Fibroblast of pulmonary artery (primary cell): ENCODE results near the gene CARD9.

Experiments
- DNase-seq: peaks from one replicate; pipeline ENCODE4 v3.0.0-alpha.2; 2010; ENCODE audit warnings: low read depth
- H3K4me3 ChIP-seq: replicated peaks from 2 replicates; pipeline ENCODE4 v1.5.1; 2011; ENCODE audit warnings: low read depth, mild to moderate bottlenecking, control low read depth, low read length, moderate library complexity
- TF ChIP-seq, protein P1 (sequence below): IDR thresholded peaks from 2 replicates; pipeline ENCODE4 v1.5.1; 2011; ENCODE audit warnings: mild to moderate bottlenecking, control low read depth, low read length, inconsistent platforms; ENCODE audit errors: missing control alignments

The CARD9 gene

DNA sequence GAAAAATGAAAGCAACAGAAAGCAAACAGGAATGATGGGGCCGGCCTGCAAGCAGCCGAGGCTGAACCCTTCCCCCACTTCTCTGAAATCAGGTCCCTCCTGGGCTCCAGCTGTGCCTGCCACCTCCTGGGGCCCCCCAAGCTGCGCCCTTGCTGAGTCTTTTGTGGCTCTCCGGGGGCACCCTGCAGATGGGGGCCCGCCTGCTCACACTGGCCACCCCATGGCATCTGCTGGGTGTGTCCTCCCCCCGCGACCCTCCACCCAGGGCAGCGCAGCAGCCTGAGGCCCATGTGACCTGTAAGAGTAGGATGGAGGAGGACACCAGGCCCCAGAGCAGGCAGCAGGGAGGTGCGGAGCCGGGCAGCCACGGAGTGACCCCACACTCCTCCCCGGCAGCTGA is 40.4 kb downstream of the CARD9 start:
- no peak overlapping the region for H3K4me3 ChIP-seq
- DNase-seq: no peak

DNA sequence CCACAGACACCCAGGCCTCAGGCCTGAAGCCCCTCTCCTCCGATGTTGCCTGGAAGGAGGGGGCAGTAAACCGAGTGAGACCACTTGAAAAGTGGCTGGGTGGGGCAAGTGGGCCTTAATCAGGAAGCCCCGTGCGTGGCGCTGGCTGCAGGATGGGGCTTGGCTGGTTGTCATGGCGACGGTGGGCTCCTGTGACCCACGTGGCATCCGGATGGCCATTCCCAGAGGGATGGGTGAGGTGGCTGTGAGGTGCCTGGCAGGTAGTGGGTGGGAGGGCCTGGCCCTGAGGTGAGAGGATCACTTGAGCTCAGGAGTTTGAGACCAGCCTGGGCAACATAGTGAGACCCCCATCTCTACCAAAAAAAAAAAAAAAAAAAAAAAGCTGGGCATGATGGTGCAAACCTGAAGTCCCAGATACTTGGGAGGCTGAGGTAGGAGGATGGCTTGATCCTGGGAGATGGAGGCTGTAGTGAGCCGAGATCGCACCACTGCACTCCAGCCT is 40.9 kb downstream of the CARD9 start:
- no peak for DNase-seq
- no peak overlapping the region for H3K4me3 ChIP-seq
- TF ChIP-seq, protein P1, sequence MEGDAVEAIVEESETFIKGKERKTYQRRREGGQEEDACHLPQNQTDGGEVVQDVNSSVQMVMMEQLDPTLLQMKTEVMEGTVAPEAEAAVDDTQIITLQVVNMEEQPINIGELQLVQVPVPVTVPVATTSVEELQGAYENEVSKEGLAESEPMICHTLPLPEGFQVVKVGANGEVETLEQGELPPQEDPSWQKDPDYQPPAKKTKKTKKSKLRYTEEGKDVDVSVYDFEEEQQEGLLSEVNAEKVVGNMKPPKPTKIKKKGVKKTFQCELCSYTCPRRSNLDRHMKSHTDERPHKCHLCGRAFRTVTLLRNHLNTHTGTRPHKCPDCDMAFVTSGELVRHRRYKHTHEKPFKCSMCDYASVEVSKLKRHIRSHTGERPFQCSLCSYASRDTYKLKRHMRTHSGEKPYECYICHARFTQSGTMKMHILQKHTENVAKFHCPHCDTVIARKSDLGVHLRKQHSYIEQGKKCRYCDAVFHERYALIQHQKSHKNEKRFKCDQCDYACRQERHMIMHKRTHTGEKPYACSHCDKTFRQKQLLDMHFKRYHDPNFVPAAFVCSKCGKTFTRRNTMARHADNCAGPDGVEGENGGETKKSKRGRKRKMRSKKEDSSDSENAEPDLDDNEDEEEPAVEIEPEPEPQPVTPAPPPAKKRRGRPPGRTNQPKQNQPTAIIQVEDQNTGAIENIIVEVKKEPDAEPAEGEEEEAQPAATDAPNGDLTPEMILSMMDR: no peak

More for the DNA sequence above, 40.4 kb downstream of the CARD9 start:
- TF ChIP-seq, protein P1: no peak

DNA sequence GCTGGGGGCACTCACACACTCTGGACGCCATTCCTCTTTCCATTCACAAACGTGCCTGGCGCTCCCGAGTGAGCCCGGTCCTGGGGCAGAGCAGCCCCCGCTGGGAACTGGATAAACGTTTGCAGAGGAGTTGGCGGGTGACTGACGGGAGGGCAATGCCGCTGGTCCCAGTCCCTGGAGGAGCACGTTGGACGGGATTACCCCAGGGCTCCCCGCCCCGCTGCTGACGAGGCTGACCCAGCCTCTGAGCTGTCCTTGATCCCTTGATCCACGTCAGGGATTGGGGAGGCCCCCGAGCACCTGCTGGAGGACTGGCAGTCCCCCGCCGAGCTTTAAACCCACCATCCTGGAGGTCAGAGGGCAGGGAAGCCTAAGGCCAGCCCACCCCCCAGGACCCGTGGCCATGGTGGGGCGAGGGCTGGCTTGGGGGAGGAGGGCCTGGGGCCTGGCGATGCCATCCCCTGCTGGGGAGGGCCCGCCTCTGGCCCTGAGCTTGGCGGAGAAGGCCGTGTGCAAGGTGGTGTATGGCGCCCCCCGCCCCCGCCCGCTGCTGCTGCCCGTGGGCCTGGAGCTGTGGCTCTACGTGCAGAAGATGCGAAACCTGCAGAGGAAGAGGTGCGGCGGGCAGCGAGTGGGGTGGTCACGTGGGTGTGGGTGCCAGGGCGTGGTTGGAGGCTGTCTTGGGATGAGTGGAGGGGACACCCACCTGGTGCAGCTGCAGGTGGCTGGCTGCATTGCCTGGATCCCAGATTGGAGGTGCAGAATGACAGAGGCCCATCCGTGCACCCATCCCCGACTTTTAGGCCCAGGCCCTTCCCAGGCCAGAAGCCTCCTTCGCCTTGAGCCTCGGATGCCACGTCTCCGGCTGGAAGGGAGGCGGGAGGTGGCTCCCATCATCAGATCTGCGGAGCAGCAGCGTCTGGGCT is 41.6 kb downstream of the CARD9 start:
- H3K4me3 ChIP-seq: no peak overlapping the region
- no peak for DNase-seq
- TF ChIP-seq, protein P1: no peak

DNA sequence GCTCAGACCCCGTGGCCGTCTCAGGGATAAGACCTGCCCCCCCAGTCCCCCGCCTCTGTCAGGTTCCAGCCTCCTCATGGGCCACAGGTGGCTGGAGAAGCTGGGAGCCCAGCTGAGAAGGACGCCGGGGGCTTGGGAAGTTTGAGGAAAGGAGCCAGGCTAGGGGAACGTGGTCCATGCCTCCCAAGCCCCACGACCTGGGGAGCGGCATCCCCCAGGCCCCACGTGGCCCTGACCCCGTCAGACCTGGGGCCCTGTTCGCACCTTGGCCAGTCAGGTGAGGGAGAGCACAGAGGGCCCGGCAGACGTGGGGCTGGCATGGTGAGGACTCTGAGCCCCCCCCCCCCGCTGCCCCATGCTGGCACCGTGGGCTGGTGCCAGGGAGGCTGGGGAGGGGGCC is 42.4 kb downstream of the CARD9 start:
- no peak for DNase-seq
- no peak overlapping the region for H3K4me3 ChIP-seq
- TF ChIP-seq, protein P1: no peak

DNA sequence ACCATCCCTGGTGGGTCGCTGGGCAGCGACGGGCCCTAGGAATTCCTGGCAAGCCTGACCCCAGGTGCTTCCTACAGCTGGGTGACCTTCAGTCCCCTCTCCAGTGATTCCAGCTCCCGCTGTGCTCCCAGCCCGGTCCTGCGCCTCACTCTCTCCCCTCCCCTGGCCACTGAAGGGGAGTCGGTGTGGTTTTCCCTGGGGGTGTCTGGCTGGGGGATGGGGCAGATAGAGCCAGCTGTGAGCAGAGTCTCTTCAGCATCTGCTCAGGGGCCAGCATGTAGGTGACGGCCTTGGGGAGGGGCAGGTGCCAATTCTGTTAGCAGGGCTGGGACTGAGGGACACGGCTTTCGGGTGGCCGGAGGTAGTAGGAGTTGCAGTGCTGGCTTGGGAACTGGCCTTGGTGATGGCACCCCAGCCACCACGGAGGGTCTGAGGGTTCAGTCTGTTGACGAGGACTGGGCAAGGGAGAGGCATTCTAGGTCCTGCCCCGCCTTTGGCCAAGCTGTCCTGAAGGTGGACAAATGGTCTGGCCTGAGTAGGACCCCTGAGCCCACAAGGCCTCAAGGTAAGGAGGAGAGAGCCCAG is 43.0 kb downstream of the CARD9 start:
- DNase-seq: no peak
- H3K4me3 ChIP-seq: no peak overlapping the region
- TF ChIP-seq, protein P1: no peak

DNA sequence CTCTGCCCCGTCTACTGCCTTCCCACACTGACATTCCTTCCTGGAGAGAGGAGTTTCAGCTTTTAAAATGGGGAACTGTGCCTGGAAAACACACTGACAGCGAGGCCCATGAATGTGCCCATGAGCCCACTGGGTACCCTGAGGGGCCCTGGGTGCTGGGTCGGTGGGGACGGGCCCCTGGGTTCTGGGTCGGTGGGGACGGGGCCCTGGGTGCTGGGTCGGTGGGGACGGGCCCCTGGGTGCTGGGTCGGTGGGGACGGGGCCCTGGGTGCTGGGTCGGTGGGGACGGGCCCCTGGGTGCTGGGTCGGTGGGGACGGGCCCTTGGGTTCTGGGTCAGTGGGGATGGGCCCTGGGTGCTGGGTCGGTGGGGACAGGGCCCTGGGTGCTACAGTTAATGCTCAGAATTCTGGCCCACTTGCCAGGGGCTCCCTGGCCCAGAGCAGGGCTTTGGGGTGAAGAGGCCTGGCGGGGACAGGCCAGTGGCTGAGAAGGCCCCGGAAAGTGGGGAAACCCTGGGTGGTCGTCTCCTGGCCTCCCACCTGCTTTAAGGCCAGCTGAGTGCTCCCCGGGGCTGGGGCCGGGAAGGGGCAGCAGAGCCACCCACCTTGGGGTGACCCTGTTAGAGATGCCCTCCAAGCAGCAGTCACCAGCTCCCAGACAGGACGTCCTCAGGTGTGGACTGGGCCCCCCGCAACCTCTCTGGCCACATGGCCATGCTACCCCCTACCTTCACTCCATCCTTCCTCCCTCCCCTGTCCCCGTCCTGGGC is 43.6 kb downstream of the CARD9 start:
- DNase-seq: no peak
- no peak overlapping the region for H3K4me3 ChIP-seq
- TF ChIP-seq, protein P1: no peak
